Measurements from ENCODE around the gene ADRA2C.

ADRA2C gene

DNA sequence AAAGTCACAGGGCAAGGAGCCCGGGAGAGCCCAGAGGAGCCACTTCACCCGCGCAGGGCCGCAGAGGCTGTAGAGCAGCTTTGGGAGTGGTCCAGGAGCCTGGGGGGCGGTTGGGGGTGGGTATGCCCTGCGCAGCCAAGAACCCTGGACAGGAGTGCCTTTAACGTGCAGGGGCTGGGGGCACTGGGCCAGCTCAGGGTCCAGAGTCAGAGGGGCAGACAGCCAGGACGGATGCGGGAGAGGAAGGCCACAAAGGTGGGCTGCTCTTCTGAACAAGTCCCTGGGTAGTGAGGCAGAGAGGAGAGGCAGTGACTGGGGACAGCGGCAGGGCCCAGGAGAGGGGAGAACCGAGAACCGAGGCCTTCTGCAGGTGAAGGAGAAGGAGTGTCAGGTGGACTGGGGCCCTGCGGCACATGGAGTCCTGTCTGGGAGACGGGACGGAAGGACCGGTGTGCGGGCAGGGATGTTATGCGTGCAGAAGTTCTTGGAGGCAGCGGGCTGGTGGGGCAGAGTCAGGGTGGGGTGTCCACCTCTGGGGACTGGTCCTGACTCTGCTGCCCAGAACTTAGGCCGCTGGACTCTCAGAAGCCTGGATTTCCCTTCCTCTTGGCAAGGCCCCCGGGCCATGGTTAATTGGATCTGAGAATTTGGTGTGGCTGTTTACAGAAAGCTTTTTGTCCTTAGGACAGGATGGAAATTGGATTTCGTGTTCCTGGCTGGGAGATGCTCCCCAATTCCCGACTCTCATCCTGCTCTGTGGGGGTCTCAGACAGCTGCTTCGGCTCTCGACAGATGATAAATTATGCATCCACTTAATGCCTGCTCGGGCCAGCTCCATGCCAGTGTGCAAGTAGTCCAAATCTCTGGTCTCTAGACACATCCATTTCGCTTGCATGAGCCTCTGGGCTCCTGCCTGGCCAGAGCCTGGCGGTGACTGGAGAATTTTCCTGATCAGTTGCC, 31.9 kb downstream of the ADRA2C start:
- DNase-seq (ENCODE audit: low spot score): no peak

GRCh38 chr4:3799496-3799895, 33.3 kb downstream of the ADRA2C start:
- no peak for DNase-seq (ENCODE audit: low spot score)

DNA sequence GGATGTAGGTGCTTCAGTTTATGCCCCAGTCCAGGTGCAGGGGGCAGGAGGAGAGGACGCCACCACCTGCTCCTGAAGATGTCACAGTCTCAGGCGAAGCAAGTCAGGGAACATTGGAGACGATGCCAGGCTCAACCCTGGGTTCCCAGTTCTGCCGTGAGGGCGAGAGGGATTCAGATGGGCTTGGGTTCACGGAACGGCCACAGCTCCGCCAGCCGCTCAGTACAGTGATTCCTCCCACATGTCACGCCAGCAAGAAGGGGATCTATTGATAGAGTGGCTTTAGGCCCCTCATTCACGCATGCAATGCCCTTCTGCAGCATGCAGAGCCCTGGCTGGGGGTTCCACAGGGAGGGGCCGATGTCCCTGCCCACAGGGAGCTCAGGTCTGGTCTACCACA, 34.2 kb downstream of the ADRA2C start:
- no peak for DNase-seq (ENCODE audit: low spot score)

DNA sequence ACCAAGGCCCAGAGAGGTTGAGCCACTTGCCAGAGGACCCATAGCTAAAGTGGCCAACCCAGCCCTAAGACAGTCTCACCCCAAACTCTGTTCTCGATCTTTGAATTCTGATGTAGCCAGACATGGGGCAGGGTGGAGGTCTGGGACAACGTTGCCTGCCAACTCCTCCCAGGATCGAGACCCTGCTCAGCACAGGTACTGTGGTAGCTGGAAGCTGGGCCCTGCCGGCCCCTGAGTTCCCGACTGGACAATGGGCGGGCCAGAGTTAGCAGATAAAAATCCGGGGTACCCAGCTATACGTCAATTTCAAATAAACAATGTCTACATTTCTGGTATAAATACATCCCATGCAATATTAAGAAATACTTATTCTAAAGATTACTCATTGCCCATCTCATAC, 35.3 kb downstream of the ADRA2C start:
- no peak for DNase-seq (ENCODE audit: low spot score)

GRCh38 chr4:3801931-3802550, 35.9 kb downstream of the ADRA2C start:
- DNase-seq (ENCODE audit: low spot score): no peak

GRCh38 chr4:3802571-3803474, 36.6 kb downstream of the ADRA2C start:
- DNase-seq (ENCODE audit: low spot score): no peak

DNA sequence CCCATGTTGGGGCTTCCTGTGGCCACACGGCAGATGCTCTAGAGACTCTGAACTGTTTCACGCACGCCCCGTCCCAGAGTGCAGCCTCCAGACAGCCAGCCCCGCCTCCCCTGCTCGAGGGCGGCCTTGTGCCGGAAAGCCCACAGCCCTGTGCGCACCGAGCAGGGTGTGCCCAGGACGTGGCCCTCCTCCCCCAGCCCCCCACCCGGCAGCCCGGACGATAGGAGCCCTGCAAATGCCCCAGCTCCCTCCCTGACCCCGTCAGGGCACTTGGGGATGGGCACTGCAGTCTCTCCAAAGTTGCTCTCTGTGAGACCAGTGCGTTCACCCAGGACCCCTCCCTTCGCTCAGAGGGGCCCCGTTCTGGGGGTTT, 37.3 kb downstream of the ADRA2C start:
- DNase-seq (ENCODE audit: low spot score): no peak

- DNase-seq (ENCODE audit: low spot score): no peak
Observed at GRCh38 chr4:3803946-3804345, 37.8 kb downstream of the ADRA2C start.

- DNase-seq (ENCODE audit: low spot score): no peak
Observed at GRCh38 chr4:3805026-3805425, 38.8 kb downstream of the ADRA2C start.

DNA sequence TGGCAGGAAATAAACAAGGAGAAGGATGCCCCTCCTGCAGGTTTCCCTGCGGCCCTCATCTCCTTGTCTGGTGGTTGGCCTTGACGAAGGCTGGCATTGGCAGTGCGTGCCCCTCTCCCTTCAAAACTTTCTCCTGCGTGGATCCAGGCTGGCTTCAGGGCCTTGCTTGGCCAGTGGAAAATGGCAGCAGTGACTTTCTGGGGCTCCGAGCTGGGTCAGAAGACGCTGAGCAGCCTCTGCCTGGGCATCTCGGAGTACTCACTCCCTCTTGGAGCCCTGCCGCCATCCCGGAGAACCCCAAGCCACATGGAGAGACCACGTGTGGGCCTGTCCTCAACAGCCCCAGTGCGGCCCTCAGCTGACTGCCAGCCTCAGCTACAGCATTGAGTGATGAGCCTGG, 39.5 kb downstream of the ADRA2C start:
- DNase-seq (ENCODE audit: low spot score): no peak

DNA sequence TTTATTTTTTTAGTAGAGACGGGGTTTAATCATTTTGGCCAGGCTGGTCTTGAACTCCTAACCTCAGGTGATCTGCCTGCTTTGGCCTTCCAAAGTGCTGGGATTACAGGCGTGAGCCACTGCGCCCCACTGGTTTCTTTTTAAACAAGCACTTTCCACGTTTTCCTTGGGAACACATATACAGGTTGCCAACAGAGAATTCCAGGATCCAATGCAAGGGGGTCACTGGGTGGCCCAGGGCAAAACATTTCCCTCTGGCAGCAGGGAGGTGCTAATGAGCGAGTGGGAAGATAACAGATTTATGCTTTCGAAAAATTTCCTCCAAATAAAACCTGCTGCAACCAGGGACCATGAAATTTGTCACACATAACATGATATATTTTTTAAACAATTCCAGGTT, 41.1 kb downstream of the ADRA2C start:
- no peak for DNase-seq (ENCODE audit: low spot score)

- DNase-seq (ENCODE audit: low spot score): no peak
Observed at GRCh38 chr4:3807822-3808496, 41.8 kb downstream of the ADRA2C start.

DNA sequence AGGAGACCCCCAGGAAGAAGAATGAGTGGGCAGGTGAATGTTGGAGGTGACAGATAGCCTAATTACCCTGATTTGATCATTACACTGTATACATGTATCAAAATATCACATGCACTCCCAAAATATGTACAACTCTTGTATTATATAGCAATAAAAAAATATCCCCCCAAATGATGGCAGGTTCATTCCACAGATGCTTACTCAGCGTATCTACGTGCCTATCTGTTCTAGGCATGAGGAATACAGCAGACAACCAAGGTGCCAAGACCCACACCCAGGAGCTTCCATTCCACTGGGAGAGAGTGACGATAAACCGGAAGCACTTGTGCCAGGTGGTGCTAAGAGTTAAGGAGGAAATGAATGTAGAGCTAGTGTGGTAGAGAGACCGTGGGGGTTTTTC, 42.4 kb downstream of the ADRA2C start:
- DNase-seq (ENCODE audit: low spot score): no peak

DNA sequence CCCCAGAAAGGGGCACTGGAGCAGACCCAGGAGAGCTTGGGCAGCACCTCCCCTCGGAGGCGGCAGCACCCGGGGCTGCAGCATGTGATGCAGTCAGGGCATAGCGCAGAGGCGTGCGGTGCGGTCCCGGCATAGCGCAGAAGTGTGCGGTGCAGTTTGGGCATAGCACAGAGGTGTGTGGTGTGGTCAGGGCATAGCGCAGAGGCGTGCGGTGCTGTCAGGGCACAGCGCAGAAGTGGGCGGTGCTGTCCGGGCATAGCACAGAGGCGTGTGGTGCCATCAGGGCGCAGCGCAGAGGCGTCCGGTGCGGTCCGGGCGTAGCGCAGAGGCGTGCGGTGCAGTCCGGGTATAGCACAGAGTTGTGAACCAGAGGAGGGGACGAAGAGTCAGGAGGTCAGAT, 42.8 kb downstream of the ADRA2C start:
- no peak for DNase-seq (ENCODE audit: low spot score)

DNA sequence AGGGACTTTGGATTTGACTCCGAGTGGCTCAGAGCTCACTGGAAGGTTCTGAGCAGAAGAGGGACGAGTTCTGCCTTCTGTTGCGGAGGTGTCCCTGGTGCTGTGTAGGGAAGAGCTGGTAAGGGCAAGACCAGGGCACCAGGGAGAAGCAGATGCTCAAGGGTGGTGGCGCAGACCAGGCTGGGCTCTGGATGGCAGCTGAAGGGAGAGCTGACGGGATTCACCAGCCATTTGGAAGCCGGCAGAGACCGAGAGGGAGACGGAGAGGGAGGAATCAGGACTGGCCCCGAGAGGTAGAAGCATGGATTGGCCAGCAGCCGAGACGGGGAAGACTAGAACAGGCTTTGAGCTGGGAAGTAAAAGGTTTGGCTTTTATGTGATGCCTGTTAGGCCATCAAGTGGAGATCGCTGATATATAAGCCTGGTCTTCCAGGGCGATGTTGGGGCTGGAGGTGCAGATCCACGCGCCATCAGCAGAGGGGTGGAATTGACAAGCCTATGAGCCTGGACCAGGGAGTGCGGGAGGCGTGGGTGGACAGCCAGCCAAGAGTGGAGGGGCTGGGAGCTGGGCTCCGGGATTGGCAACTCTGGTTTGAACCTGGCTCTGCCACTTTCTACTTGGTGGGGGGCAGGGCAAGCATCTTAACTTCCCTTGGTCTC, 43.4 kb downstream of the ADRA2C start:
- no peak for DNase-seq (ENCODE audit: low spot score)

- DNase-seq (ENCODE audit: low spot score): no peak
Observed at GRCh38 chr4:3810111-3810680, 44.0 kb downstream of the ADRA2C start.

GRCh38 chr4:3810796-3811485, 44.8 kb downstream of the ADRA2C start:
- DNase-seq (ENCODE audit: low spot score): no peak

DNA sequence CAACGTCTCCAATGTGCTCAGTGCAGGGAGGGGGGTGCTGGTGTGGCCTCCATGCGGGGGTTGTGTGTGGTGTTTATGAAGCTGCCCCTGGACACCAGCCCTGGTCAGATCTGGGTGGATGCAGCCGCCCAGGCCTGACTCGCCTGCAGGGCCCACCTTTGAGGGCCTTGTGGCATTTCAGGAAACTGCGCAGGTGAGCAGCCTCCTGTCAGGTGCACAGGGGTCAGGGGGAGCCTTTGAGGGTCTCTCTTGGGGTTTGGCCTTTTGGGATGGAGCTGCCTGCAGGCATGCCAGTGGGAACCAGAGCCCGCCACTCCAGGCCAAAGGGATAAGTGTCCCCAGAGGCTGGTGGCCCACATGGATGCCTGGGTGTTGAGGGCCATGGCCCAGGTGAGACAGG, 45.4 kb downstream of the ADRA2C start:
- DNase-seq (ENCODE audit: low spot score): no peak

DNA sequence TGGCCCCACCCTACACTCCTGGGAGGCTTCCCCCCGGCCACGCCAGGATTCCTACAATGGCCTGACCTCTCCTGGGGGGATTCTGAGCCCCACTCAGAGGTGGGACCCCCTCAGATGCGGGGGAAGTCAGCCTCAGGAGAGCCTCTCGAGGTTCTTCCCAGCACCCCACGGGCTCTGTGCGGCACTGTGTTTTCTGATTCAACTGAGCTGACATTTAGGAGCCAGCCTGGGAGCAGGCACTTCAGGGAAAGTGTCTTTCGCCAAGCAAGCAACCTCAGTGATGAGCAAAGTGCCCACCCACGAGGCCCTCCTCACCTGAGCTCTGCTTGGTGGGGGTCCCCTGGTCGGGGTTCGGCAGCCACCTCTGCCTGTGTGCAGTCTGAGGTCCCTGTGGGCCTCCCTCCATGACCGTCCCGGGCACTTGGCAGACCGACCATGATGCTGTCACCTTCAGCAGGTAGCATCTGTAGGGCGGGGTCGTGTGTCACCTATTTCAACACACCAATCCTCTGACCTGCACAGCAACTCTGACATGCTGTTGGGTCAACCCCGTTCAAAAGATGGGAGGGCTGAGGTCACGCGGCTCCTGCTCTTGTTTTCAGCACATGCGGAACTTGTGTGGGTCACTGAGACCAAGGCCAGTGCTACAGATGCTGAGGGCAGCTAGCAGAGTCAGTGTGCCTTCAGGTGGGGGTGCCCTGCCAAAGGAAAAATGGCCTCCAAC, 46.2 kb downstream of the ADRA2C start:
- DNase-seq (ENCODE audit: low spot score): no peak

Data from NAMALWA (cell line).